GM23338 (cell line): ENCODE measurements around the gene KAT8. TPM values are rescaled to one million over a fixed set of nuclear protein-coding genes. Genes with fewer than 3 reads are reported as not detected.

Experiments
- ATAC-seq: fragments of 200-7000 bp; cut with Tn5 transposase; 3 replicates; pipeline ENCODE4 v1.9.1; 2020
- DNase-seq: peaks from one replicate; pipeline ENCODE4 v3.0.0-alpha.2; 2015; ENCODE audit warnings: low spot score
- H2AFZ ChIP-seq: fragments of 200-600 bp; sonication (generic); 2 replicates; pipeline ENCODE4 v1.8.0; 2016; ENCODE audit warnings: antibody characterized with exemption, mild to moderate bottlenecking, moderate library complexity
- H3F3A ChIP-seq: fragments of 200-600 bp; sonication (generic); replicated peaks from 2 replicates; pipeline ENCODE4 v1.8.0; 2017; ENCODE audit warnings: antibody characterized with exemption, mixed run types, low read depth
- H3K27ac ChIP-seq: fragments of 200-600 bp; sonication (generic); 2 replicates; pipeline ENCODE4 v1.6.1; 2016; ENCODE audit warnings: low read depth
- H3K27me3 ChIP-seq: fragments of 200-600 bp; sonication (generic); 2 replicates; pipeline ENCODE4 v1.8.0; 2016; ENCODE audit warnings: mild to moderate bottlenecking, mixed run types, moderate library complexity; ENCODE audit not compliant: insufficient read depth
- H3K36me3 ChIP-seq: fragments of 200-600 bp; sonication (generic); 2 replicates; pipeline ENCODE4 v1.8.0; 2016; ENCODE audit warnings: mild to moderate bottlenecking; ENCODE audit not compliant: insufficient read depth
- H3K4me1 ChIP-seq: fragments of 200-600 bp; sonication (generic); 2 replicates; pipeline ENCODE4 v1.8.0; 2016; ENCODE audit warnings: mild to moderate bottlenecking, moderate library complexity; ENCODE audit not compliant: insufficient read depth
- H3K4me2 ChIP-seq: fragments of 200-600 bp; sonication (generic); 2 replicates; pipeline ENCODE4 v1.7.1; 2017; ENCODE audit warnings: mixed run types
- H3K4me3 ChIP-seq: fragments of 200-600 bp; sonication (generic); 2 replicates; pipeline ENCODE4 v1.6.1; 2016; ENCODE audit warnings: mixed run types
- H3K79me2 ChIP-seq: fragments of 200-600 bp; sonication (generic); replicated peaks from 2 replicates; pipeline ENCODE4 v1.8.0; 2017; ENCODE audit warnings: mild to moderate bottlenecking; ENCODE audit not compliant: insufficient read depth
- H3K9me2 ChIP-seq: fragments of 200-600 bp; sonication (generic); 2 replicates; pipeline ENCODE4 v1.8.0; 2017; ENCODE audit not compliant: insufficient read depth
- H4K20me1 ChIP-seq: fragments of 200-600 bp; sonication (generic); replicated peaks from 2 replicates; pipeline ENCODE4 v1.8.0; 2017; ENCODE audit warnings: mild to moderate bottlenecking; ENCODE audit not compliant: insufficient read depth
- H3K27ac Mint-ChIP-seq: 2 replicates; pipeline ENCODE4 v1.8.0; 2020; ENCODE audit warnings: inconsistent platforms, mild to moderate bottlenecking, moderate library complexity, mixed read lengths
- H3K27me3 Mint-ChIP-seq: 3 replicates; pipeline ENCODE4 v1.8.0; 2022; ENCODE audit warnings: low read depth, mild to moderate bottlenecking, moderate library complexity, mixed read lengths, inconsistent platforms; ENCODE audit not compliant: insufficient read depth, poor library complexity
- H3K36me3 Mint-ChIP-seq: 3 replicates; pipeline ENCODE4 v1.8.0; 2021; ENCODE audit warnings: low read depth, mild to moderate bottlenecking, inconsistent platforms, moderate library complexity, mixed read lengths
- H3K4me1 Mint-ChIP-seq: 3 replicates; pipeline ENCODE4 v1.8.0; 2020; ENCODE audit warnings: mild to moderate bottlenecking, inconsistent platforms, mixed read lengths
- H3K4me3 Mint-ChIP-seq: 3 replicates; pipeline ENCODE4 v1.8.0; 2021; ENCODE audit warnings: moderate library complexity, mild to moderate bottlenecking, inconsistent platforms, mixed read lengths
- H3K9me3 Mint-ChIP-seq: 3 replicates; pipeline ENCODE4 v1.8.0; 2020; ENCODE audit warnings: moderate library complexity, mild to moderate bottlenecking, inconsistent platforms, mixed read lengths
- CREB1 ChIP-seq: fragments of 250-450 bp; sonication (Bioruptor Pico); IDR thresholded peaks from 2 replicates; pipeline ENCODE4 v1.5.0; 2020; ENCODE audit warnings: low read depth, mild to moderate bottlenecking, moderate library complexity
- EZH2 ChIP-seq: fragments of 200-600 bp; sonication (generic); IDR thresholded peaks from one replicate; pipeline ENCODE4 v1.8.0; 2017; ENCODE audit warnings: antibody characterized with exemption, mild to moderate bottlenecking, low read depth; ENCODE audit not compliant: unreplicated experiment
- EZH2phosphoT487 ChIP-seq: fragments of 200-600 bp; sonication (generic); IDR thresholded peaks from one replicate; pipeline ENCODE4 v1.8.1; 2018; ENCODE audit warnings: antibody characterized with exemption; ENCODE audit not compliant: unreplicated experiment
- JUNB ChIP-seq: IDR thresholded peaks from one replicate; pipeline ENCODE4 v1.6.1; 2016; ENCODE audit warnings: antibody characterized with exemption; ENCODE audit not compliant: unreplicated experiment
- NANOG ChIP-seq: IDR thresholded peaks from 2 replicates; pipeline ENCODE4 v1.6.1; 2016; ENCODE audit warnings: antibody characterized with exemption, borderline replicate concordance
- POLR2AphosphoS5 ChIP-seq: IDR thresholded peaks from 2 replicates; pipeline ENCODE4 v1.6.1; 2016; ENCODE audit warnings: antibody characterized with exemption, low read depth
- STAT1 ChIP-seq: IDR thresholded peaks from one replicate; pipeline ENCODE4 v1.6.1; 2016; ENCODE audit warnings: antibody characterized with exemption; ENCODE audit not compliant: unreplicated experiment
- ZNF114 ChIP-seq: fragments of 250-450 bp; sonication (Bioruptor Pico); IDR thresholded peaks from 2 replicates; pipeline ENCODE4 v1.5.0; 2020; ENCODE audit warnings: mild to moderate bottlenecking, moderate library complexity
- ZNF331 ChIP-seq: fragments of 250-450 bp; sonication (Bioruptor Pico); IDR thresholded peaks from 2 replicates; pipeline ENCODE4 v1.5.0; 2020; ENCODE audit warnings: low read depth, mild to moderate bottlenecking, moderate library complexity
- polyA plus RNA-seq: library from polyadenylated mRNA; unstranded; fragments of >200 nt; fragmentation: Nextera tagmentation; extraction: Ambion mirVana; gene quantifications from 2 replicates; pipeline ENCODE4 v1.2.1, GENCODE V29; 2016
- total RNA-seq: library from RNA; depleted of rRNA; stranded (reverse); fragments of >200 nt; shearing (Covaris generic); gene quantifications from 2 replicates; pipeline ENCODE4 v1.2.3, GENCODE V29; 2014
- TF ChIP-seq, protein P1 (sequence below): IDR thresholded peaks from one replicate; pipeline ENCODE4 v1.6.1; 2018; ENCODE audit warnings: antibody characterized with exemption; ENCODE audit not compliant: unreplicated experiment
- TF ChIP-seq, protein P2 (sequence below): IDR thresholded peaks from 2 replicates; pipeline ENCODE4 v1.6.1; 2016; ENCODE audit warnings: antibody characterized with exemption
- TF ChIP-seq, protein P3 (sequence below), 2 experiments: fragments of 200-600 bp in 1 of 2; sonication (generic) in 1 of 2; conservative IDR thresholded peaks; 2 replicates each; pipeline versions ENCODE4 v1.5.1 to v1.6.1; 2016 to 2017; ENCODE audit warnings: antibody characterized with exemption in 2 of 2, low read depth in 2 of 2, mild to moderate bottlenecking in 2 of 2, moderate library complexity in 1 of 2
- TF ChIP-seq, protein P4 (sequence below): fragments of 250-450 bp; sonication (Bioruptor Pico); IDR thresholded peaks from 2 replicates; pipeline ENCODE4 v1.5.0; 2020; ENCODE audit warnings: mild to moderate bottlenecking, moderate library complexity

KAT8 gene
- total and polyA plus RNA-seq, 2 experiments from 2014 or later: 47.6 to 85.4 TPM

DNA sequence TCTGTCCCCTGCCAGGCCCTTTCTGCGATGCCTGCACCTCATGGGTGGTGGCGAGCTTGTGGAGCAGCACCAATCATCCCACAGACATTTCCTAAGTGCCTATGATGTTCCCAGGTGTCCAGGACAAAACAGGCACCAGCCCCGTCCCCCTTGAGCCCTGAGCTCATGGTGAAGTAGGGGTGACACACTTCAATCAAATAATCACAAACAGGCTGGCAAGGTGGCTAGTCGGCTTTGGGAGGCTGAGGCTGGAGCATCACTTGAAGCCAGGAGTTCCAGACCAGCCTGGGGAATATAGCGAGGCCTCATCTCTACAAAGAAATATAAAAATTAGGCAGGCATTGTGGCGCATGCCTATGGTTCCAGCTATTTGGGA is 18.8 kb downstream of the KAT8 start:
- Histone ChIP-seq H3K27me3 (no peaks in the 10 kb centered on the region), H3K9me2 (no peaks in the 10 kb centered on the region), H2AFZ (no peak overlapping the region), H3K27ac (no peak overlapping the region), H3K79me2 (peaks cover 8% of the 10 kb centered on the region; the same call in 1 of the 2 replicates), H3K4me3 (no peak overlapping the region), H3K4me1 (peaks cover 34% of the 10 kb centered on the region), H3F3A (0 out of 2 replicates have a peak, but pooled peaks cover 3% of the 10 kb centered on the region), H3K36me3 (peaks cover 6% of the 10 kb centered on the region), H4K20me1 (no peaks in the 10 kb centered on the region; the same call in 1 of the 2 replicates), H3K4me2 (no peak overlapping the region)
- Mint-ChIP-seq H3K36me3 (peaks cover 27% of the 10 kb centered on the region), H3K27me3 (peaks cover 29% of the 10 kb centered on the region), H3K9me3 (no peaks in the 10 kb centered on the region; the same call in 2 of the 3 replicates), H3K27ac (no peak overlapping the region), H3K4me3 (peak overlapping the region; percentile 94), H3K4me1 (peaks cover 65% of the 10 kb centered on the region)
- no peak for DNase-seq
- ATAC-seq: no peak
- TF ChIP-seq, protein P1, sequence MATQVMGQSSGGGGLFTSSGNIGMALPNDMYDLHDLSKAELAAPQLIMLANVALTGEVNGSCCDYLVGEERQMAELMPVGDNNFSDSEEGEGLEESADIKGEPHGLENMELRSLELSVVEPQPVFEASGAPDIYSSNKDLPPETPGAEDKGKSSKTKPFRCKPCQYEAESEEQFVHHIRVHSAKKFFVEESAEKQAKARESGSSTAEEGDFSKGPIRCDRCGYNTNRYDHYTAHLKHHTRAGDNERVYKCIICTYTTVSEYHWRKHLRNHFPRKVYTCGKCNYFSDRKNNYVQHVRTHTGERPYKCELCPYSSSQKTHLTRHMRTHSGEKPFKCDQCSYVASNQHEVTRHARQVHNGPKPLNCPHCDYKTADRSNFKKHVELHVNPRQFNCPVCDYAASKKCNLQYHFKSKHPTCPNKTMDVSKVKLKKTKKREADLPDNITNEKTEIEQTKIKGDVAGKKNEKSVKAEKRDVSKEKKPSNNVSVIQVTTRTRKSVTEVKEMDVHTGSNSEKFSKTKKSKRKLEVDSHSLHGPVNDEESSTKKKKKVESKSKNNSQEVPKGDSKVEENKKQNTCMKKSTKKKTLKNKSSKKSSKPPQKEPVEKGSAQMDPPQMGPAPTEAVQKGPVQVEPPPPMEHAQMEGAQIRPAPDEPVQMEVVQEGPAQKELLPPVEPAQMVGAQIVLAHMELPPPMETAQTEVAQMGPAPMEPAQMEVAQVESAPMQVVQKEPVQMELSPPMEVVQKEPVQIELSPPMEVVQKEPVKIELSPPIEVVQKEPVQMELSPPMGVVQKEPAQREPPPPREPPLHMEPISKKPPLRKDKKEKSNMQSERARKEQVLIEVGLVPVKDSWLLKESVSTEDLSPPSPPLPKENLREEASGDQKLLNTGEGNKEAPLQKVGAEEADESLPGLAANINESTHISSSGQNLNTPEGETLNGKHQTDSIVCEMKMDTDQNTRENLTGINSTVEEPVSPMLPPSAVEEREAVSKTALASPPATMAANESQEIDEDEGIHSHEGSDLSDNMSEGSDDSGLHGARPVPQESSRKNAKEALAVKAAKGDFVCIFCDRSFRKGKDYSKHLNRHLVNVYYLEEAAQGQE: no peak
- TF ChIP-seq ZNF331 (CRISPR knock-in tag): no peak
- no peak for TF ChIP-seq ZNF114
- no peak for TF ChIP-seq POLR2AphosphoS5
- no peak for TF ChIP-seq EZH2phosphoT487
- TF ChIP-seq JUNB: no peak
- no peak for TF ChIP-seq STAT1
- TF ChIP-seq, protein P2, sequence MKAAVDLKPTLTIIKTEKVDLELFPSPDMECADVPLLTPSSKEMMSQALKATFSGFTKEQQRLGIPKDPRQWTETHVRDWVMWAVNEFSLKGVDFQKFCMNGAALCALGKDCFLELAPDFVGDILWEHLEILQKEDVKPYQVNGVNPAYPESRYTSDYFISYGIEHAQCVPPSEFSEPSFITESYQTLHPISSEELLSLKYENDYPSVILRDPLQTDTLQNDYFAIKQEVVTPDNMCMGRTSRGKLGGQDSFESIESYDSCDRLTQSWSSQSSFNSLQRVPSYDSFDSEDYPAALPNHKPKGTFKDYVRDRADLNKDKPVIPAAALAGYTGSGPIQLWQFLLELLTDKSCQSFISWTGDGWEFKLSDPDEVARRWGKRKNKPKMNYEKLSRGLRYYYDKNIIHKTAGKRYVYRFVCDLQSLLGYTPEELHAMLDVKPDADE: no peak
- TF ChIP-seq, protein P3, sequence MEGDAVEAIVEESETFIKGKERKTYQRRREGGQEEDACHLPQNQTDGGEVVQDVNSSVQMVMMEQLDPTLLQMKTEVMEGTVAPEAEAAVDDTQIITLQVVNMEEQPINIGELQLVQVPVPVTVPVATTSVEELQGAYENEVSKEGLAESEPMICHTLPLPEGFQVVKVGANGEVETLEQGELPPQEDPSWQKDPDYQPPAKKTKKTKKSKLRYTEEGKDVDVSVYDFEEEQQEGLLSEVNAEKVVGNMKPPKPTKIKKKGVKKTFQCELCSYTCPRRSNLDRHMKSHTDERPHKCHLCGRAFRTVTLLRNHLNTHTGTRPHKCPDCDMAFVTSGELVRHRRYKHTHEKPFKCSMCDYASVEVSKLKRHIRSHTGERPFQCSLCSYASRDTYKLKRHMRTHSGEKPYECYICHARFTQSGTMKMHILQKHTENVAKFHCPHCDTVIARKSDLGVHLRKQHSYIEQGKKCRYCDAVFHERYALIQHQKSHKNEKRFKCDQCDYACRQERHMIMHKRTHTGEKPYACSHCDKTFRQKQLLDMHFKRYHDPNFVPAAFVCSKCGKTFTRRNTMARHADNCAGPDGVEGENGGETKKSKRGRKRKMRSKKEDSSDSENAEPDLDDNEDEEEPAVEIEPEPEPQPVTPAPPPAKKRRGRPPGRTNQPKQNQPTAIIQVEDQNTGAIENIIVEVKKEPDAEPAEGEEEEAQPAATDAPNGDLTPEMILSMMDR (conservative IDR thresholded peaks at IDR 0.05; ENCODE audit: low read depth in 2 of 2): no peak
- no peak for TF ChIP-seq NANOG
- TF ChIP-seq CREB1 (CRISPR knock-in tag): no peak
- no peak for TF ChIP-seq EZH2
- TF ChIP-seq, protein P4, sequence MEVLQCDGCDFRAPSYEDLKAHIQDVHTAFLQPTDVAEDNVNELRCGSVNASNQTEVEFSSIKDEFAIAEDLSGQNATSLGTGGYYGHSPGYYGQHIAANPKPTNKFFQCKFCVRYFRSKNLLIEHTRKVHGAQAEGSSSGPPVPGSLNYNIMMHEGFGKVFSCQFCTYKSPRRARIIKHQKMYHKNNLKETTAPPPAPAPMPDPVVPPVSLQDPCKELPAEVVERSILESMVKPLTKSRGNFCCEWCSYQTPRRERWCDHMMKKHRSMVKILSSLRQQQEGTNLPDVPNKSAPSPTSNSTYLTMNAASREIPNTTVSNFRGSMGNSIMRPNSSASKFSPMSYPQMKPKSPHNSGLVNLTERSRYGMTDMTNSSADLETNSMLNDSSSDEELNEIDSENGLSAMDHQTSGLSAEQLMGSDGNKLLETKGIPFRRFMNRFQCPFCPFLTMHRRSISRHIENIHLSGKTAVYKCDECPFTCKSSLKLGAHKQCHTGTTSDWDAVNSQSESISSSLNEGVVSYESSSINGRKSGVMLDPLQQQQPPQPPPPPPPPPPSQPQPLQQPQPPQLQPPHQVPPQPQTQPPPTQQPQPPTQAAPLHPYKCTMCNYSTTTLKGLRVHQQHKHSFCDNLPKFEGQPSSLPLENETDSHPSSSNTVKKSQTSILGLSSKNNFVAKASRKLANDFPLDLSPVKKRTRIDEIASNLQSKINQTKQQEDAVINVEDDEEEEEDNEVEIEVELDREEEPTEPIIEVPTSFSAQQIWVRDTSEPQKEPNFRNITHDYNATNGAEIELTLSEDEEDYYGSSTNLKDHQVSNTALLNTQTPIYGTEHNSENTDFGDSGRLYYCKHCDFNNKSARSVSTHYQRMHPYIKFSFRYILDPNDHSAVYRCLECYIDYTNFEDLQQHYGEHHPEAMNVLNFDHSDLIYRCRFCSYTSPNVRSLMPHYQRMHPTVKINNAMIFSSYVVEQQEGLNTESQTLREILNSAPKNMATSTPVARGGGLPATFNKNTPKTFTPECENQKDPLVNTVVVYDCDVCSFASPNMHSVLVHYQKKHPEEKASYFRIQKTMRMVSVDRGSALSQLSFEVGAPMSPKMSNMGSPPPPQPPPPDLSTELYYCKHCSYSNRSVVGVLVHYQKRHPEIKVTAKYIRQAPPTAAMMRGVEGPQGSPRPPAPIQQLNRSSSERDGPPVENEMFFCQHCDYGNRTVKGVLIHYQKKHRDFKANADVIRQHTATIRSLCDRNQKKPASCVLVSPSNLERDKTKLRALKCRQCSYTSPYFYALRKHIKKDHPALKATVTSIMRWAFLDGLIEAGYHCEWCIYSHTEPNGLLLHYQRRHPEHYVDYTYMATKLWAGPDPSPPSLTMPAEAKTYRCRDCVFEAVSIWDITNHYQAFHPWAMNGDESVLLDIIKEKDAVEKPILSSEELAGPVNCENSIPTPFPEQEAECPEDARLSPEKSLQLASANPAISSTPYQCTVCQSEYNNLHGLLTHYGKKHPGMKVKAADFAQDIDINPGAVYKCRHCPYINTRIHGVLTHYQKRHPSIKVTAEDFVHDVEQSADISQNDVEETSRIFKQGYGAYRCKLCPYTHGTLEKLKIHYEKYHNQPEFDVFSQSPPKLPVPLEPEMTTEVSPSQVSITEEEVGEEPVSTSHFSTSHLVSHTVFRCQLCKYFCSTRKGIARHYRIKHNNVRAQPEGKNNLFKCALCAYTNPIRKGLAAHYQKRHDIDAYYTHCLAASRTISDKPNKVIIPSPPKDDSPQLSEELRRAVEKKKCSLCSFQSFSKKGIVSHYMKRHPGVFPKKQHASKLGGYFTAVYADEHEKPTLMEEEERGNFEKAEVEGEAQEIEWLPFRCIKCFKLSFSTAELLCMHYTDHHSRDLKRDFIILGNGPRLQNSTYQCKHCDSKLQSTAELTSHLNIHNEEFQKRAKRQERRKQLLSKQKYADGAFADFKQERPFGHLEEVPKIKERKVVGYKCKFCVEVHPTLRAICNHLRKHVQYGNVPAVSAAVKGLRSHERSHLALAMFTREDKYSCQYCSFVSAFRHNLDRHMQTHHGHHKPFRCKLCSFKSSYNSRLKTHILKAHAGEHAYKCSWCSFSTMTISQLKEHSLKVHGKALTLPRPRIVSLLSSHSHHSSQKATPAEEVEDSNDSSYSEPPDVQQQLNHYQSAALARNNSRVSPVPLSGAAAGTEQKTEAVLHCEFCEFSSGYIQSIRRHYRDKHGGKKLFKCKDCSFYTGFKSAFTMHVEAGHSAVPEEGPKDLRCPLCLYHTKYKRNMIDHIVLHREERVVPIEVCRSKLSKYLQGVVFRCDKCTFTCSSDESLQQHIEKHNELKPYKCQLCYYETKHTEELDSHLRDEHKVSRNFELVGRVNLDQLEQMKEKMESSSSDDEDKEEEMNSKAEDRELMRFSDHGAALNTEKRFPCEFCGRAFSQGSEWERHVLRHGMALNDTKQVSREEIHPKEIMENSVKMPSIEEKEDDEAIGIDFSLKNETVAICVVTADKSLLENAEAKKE (CRISPR knock-in tag): no peak
